Measurements from ENCODE around the gene COQ10A. TPM values are rescaled to one million over a fixed set of nuclear protein-coding genes. Genes with fewer than 3 reads are reported as not detected.

The COQ10A gene
- total RNA-seq, 4 donors from 2014 or later: 17.7 to 90.1 (median 54.5) TPM

GRCh38 chr12:56241424-56242303 lies 25.1 kb upstream of the COQ10A start:
- Histone ChIP-seq H3K27ac (no peak overlapping the region), H3K9me3 (no peaks in the 10 kb centered on the region), H3K4me1 (no peaks in the 10 kb centered on the region), H3K36me3 (peaks cover 0 to 76% of the 10 kb centered on the region in 2 donors), H3K27me3 (no peaks in the 10 kb centered on the region), H3K4me3 (no peak overlapping the region)
- DNase-seq (no peak), ATAC-seq (no peak)
- no peak for TF ChIP-seq POLR2A (IDR thresholded peaks at IDR 0.05)
- TF ChIP-seq, protein P1, sequence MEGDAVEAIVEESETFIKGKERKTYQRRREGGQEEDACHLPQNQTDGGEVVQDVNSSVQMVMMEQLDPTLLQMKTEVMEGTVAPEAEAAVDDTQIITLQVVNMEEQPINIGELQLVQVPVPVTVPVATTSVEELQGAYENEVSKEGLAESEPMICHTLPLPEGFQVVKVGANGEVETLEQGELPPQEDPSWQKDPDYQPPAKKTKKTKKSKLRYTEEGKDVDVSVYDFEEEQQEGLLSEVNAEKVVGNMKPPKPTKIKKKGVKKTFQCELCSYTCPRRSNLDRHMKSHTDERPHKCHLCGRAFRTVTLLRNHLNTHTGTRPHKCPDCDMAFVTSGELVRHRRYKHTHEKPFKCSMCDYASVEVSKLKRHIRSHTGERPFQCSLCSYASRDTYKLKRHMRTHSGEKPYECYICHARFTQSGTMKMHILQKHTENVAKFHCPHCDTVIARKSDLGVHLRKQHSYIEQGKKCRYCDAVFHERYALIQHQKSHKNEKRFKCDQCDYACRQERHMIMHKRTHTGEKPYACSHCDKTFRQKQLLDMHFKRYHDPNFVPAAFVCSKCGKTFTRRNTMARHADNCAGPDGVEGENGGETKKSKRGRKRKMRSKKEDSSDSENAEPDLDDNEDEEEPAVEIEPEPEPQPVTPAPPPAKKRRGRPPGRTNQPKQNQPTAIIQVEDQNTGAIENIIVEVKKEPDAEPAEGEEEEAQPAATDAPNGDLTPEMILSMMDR (IDR thresholded peaks at IDR 0.05 in 4 of 5, conservative IDR thresholded peaks at IDR 0.05 in 1 of 5): no peak
- intact Hi-C loops (cut with DNase I; ENCODE audit: low total_unique reads): no loop called here
- in situ Hi-C loops (cut with MboI; ENCODE audit: low sequenced_read_pairs in 4 of 4): no loop called here

- no peak for ATAC-seq
- in situ Hi-C loops (cut with MboI; ENCODE audit: low sequenced_read_pairs in 4 of 4) (no loop called here), intact Hi-C loops (cut with DNase I; ENCODE audit: low total_unique reads) (no loop called here)
- Histone ChIP-seq H3K9me3 (no peaks in the 10 kb centered on the region), H3K4me1 (no peaks in the 10 kb centered on the region), H3K27me3 (no peaks in the 10 kb centered on the region), H3K27ac (peak overlapping the region in 1 of 4 donors; percentile 38), H3K36me3 (peaks cover 0 to 89% of the 10 kb centered on the region in 2 donors), H3K4me3 (no peak overlapping the region)
- TF ChIP-seq, protein P1 (IDR thresholded peaks at IDR 0.05 in 4 of 5, conservative IDR thresholded peaks at IDR 0.05 in 1 of 5): no peak
- no peak for TF ChIP-seq POLR2A (IDR thresholded peaks at IDR 0.05)
- DNase-seq: no peak
Measured at GRCh38 chr12:56242986-56243385, 23.8 kb upstream of the COQ10A start.

DNA sequence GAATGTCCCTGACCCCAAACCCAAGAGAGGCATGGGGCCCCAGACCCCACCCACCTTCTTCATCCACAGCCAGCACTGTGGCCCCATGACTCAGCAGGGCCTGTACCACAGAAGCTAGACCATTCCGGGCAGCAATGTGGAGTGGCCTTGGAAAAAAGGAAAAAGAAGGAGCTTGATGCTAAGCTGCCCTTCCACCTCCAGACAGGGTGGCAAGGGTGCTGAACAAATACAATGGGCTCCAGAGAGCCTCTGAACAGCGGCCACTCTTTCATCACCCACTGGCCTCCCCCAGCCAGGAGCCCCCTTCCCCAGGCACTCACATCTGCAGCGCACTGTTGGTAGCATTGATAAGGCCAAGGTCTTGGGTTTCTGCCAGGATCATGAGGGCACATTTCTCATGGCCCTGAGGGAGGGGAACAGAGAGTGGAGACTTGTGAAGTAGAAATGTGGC lies 23.0 kb upstream of the COQ10A start:
- intact Hi-C loops (cut with DNase I; ENCODE audit: low total_unique reads): no loop called here
- Histone ChIP-seq H3K36me3 (peaks cover 0 to 97% of the 10 kb centered on the region in 2 donors), H3K4me3 (no peak overlapping the region), H3K27ac (peak overlapping the region in 1 of 4 donors; percentile 38), H3K27me3 (no peaks in the 10 kb centered on the region), H3K4me1 (no peaks in the 10 kb centered on the region), H3K9me3 (no peaks in the 10 kb centered on the region)
- ATAC-seq: no peak
- in situ Hi-C loops (cut with MboI; ENCODE audit: low sequenced_read_pairs in 4 of 4): no loop called here
- TF ChIP-seq, protein P1 (IDR thresholded peaks at IDR 0.05 in 4 of 5, conservative IDR thresholded peaks at IDR 0.05 in 1 of 5): no peak
- no peak for TF ChIP-seq POLR2A (IDR thresholded peaks at IDR 0.05)
- no peak for DNase-seq

DNA sequence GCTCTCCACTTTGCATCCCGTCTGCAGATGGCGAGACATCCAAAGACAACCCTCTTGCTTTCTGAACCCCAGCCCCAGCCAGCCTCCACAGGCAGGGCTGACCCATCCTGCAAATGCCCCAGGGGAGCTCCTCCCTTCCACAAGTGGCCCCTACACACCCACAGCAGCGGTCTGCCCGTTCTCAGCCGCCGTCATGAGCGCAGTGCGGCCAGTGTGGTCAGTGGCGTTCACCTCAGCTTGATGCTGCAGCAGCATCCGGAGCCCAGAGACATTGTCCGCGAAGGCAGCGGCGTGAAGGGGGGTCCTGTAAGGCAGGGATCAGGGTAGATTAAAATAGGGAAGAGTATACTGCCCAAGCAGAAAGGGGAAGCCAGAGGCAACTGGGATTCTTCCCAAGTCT lies 22.2 kb upstream of the COQ10A start:
- Histone ChIP-seq H3K27me3 (no peaks in the 10 kb centered on the region), H3K4me3 (no peak overlapping the region), H3K27ac (no peak overlapping the region), H3K4me1 (no peaks in the 10 kb centered on the region), H3K9me3 (no peaks in the 10 kb centered on the region), H3K36me3 (peaks cover 0 to 100% of the 10 kb centered on the region in 2 donors)
- DNase-seq (no peak), ATAC-seq (no peak)
- in situ Hi-C loops (cut with MboI; ENCODE audit: low sequenced_read_pairs in 4 of 4): no loop called here
- TF ChIP-seq POLR2A (IDR thresholded peaks at IDR 0.05): no peak
- TF ChIP-seq, protein P1 (IDR thresholded peaks at IDR 0.05 in 4 of 5, conservative IDR thresholded peaks at IDR 0.05 in 1 of 5): no peak
- intact Hi-C loops (cut with DNase I; ENCODE audit: low total_unique reads): no loop called here

Measured in gastrocnemius medialis (tissue), 4 donors.